Uterus (tissue), 4 donors: ENCODE data around the gene ADORA2B. TPM values are rescaled to one million over a fixed set of nuclear protein-coding genes. Genes with fewer than 3 reads are reported as not detected.

Source experiments
- DNase-seq, 2 donors: peaks; one replicate each; pipeline ENCODE4 v3.0.0-alpha.2; 2019 to 2020
- H3K27ac ChIP-seq, 2 donors: fragments of 200-600 bp; sonication (generic); 1 replicate in 1 of 2; 2 replicates in 1 of 2; pipeline ENCODE4 v1.5.1; 2016 to 2018
- H3K27me3 ChIP-seq, 2 donors: fragments of 200-600 bp; sonication (generic); one replicate each; pipeline ENCODE4 v1.5.1; 2018 to 2019; ENCODE audit warnings: control low read depth in 1 of 2
- H3K36me3 ChIP-seq, 2 donors: fragments of 200-600 bp; sonication (generic); one replicate each; pipeline ENCODE4 v1.5.1; 2019; ENCODE audit warnings: control low read depth in 1 of 2
- H3K4me1 ChIP-seq, 2 donors: fragments of 200-600 bp; sonication (generic); one replicate each; pipeline ENCODE4 v1.5.1; 2018 to 2019; ENCODE audit warnings: control low read depth in 1 of 2
- H3K4me3 ChIP-seq, 2 donors: fragments of 200-600 bp; sonication (generic); 1 replicate in 1 of 2; 2 replicates in 1 of 2; pipeline ENCODE4 v1.5.1; 2018 to 2019; ENCODE audit warnings: mild to moderate bottlenecking in 1 of 2
- H3K9me3 ChIP-seq, 2 donors: fragments of 200-600 bp; sonication (generic); one replicate each; pipeline ENCODE4 v1.5.1; 2019; ENCODE audit warnings: control low read depth in 1 of 2
- POLR2A ChIP-seq, 2 donors: fragments of 450-650 bp; IDR thresholded peaks; one replicate each; pipeline ENCODE4 v1.6.1; 2016; ENCODE audit warnings: antibody characterized with exemption in 2 of 2, mild to moderate bottlenecking in 1 of 2, moderate library complexity in 1 of 2
- intact Hi-C: fragments of 100-400 bp; cut with DNase I; formaldehyde crosslinking; loops from one replicate; pipeline ENCODE4 v1.15.1; 2023; ENCODE audit warnings: low total_unique reads
- total RNA-seq, 4 donors: library from RNA; depleted of rRNA in 3 of 4; stranded (reverse); fragments of >200 nt in 3 of 4; gene quantifications; one replicate each; pipeline versions ENCODE4 v1.1.0 to v1.2.4, GENCODE V29; 2014 to 2023
- TF ChIP-seq, protein P1 (sequence below), 4 experiments: fragments of 200-600 bp in 2 of 4; fragments of 450-650 bp in 2 of 4; sonication (generic) in 2 of 4; IDR thresholded peaks; one replicate each; pipeline ENCODE4 v1.5.1; 2016 to 2019; ENCODE audit warnings: antibody characterized with exemption in 4 of 4, mild to moderate bottlenecking in 2 of 4, moderate library complexity in 1 of 4
- donor health status: DM: yes; HTN: yes; CAD: no.

ADORA2B gene
- total RNA-seq, 4 donors from 2014 or later = 2.1 to 2.7 TPM; not detected in 2

- intact Hi-C loops = no loop called here
- no peak for TF ChIP-seq POLR2A (IDR thresholded peaks at IDR 0.05)
- TF ChIP-seq, protein P1, sequence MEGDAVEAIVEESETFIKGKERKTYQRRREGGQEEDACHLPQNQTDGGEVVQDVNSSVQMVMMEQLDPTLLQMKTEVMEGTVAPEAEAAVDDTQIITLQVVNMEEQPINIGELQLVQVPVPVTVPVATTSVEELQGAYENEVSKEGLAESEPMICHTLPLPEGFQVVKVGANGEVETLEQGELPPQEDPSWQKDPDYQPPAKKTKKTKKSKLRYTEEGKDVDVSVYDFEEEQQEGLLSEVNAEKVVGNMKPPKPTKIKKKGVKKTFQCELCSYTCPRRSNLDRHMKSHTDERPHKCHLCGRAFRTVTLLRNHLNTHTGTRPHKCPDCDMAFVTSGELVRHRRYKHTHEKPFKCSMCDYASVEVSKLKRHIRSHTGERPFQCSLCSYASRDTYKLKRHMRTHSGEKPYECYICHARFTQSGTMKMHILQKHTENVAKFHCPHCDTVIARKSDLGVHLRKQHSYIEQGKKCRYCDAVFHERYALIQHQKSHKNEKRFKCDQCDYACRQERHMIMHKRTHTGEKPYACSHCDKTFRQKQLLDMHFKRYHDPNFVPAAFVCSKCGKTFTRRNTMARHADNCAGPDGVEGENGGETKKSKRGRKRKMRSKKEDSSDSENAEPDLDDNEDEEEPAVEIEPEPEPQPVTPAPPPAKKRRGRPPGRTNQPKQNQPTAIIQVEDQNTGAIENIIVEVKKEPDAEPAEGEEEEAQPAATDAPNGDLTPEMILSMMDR (IDR thresholded peaks at IDR 0.05) = no peak
- Histone ChIP-seq H3K9me3 (no peaks in the 10 kb centered on the region), H3K4me3 (no peak overlapping the region), H3K27ac (no peak overlapping the region), H3K27me3 (no peaks in the 10 kb centered on the region), H3K4me1 (peaks cover 0 to 8% of the 10 kb centered on the region in 2 donors), H3K36me3 (no peaks in the 10 kb centered on the region)
- DNase-seq = no peak
Observed at GRCh38 chr17:15947976-15948752, 3.2 kb downstream of the ADORA2B start.

- intact Hi-C loops = no loop called here
- H3K4me1 ChIP-seq = no peaks in the 10 kb centered on the region
- H3K9me3 ChIP-seq = no peaks in the 10 kb centered on the region
- DNase-seq = no peak
- no peak overlapping the region for H3K4me3 ChIP-seq
- no peaks in the 10 kb centered on the region for H3K27me3 ChIP-seq
- TF ChIP-seq POLR2A (IDR thresholded peaks at IDR 0.05) = no peak
- TF ChIP-seq, protein P1 (IDR thresholded peaks at IDR 0.05) = no peak
- H3K27ac ChIP-seq = no peak overlapping the region
- no peaks in the 10 kb centered on the region for H3K36me3 ChIP-seq
Observed at GRCh38 chr17:15951368-15952047, 6.6 kb downstream of the ADORA2B start.

- Histone ChIP-seq H3K4me1 (no peaks in the 10 kb centered on the region), H3K9me3 (no peaks in the 10 kb centered on the region), H3K27me3 (no peaks in the 10 kb centered on the region), H3K27ac (no peak overlapping the region), H3K4me3 (no peak overlapping the region), H3K36me3 (no peaks in the 10 kb centered on the region)
- TF ChIP-seq, protein P1 (IDR thresholded peaks at IDR 0.05) = no peak
- no peak for TF ChIP-seq POLR2A (IDR thresholded peaks at IDR 0.05)
- intact Hi-C loops = no loop called here
- DNase-seq = no peak
Observed at GRCh38 chr17:15952048-15952532, 7.2 kb downstream of the ADORA2B start.

DNA sequence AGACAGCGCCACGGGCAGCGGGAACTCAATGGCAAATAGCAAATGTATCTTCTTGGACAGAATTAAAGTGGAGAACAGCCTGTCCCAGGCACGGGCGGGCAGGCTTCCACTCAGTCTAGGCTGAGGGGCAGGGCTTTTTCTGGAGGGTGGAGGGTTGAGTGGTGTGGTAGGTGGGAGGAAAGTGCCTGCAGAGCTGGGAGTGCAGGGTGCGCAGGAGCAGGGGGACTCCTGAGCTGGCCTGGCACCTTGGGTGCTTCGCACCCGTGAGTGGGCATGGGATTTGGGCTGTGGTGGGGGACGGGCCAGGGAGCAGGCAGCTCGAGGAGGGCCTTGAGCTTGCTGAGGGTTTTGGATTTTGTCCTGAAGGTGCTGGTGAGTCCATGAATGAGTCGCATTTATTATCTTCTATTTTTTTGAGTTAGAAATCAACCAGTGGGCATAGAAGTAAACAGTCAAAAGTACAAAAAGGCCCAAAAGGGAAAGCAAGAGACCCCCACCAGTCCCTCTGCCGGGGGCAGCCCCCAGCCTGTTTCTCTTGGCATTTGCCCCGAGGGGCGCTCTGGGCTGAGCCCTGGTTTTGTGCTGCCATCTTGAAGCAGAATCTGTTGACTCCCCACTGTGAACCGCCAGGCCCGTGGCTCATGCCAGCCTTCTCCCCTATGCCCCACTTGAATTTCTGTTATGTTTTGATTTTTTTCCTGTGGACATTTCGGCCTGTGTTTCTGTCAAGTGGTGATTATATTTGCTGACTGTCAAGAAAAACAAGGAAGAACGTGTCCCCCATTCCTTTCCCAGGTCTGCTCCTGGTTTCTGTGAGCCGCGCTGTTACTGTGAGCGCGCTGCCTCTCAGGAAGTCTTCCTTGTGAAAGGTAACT, 8.2 kb downstream of the ADORA2B start:
- DNase-seq = no peak

More for the DNA sequence above, 8.2 kb downstream of the ADORA2B start:
- no peak for TF ChIP-seq POLR2A (IDR thresholded peaks at IDR 0.05)
- TF ChIP-seq, protein P1 (IDR thresholded peaks at IDR 0.05) = no peak
- Histone ChIP-seq H3K27me3 (no peaks in the 10 kb centered on the region), H3K36me3 (no peaks in the 10 kb centered on the region), H3K9me3 (no peaks in the 10 kb centered on the region), H3K4me3 (no peak overlapping the region), H3K4me1 (no peaks in the 10 kb centered on the region), H3K27ac (no peak overlapping the region)
- intact Hi-C loops = no loop called here
